ENCODE results near the gene AK5.
A peak's percentile ranks its signal among the peaks of the same experiment; 100 is the strongest.
"Not testable (repeated sequence)": the region's sequence is repeated elsewhere in the genome, so short reads cannot be mapped to it uniquely, and the experiment has no call there.

AK5 gene

GRCh38 chr1:77524038-77524437 is 242.2 kb downstream of the AK5 start:
- TF ChIP-seq, protein P1, sequence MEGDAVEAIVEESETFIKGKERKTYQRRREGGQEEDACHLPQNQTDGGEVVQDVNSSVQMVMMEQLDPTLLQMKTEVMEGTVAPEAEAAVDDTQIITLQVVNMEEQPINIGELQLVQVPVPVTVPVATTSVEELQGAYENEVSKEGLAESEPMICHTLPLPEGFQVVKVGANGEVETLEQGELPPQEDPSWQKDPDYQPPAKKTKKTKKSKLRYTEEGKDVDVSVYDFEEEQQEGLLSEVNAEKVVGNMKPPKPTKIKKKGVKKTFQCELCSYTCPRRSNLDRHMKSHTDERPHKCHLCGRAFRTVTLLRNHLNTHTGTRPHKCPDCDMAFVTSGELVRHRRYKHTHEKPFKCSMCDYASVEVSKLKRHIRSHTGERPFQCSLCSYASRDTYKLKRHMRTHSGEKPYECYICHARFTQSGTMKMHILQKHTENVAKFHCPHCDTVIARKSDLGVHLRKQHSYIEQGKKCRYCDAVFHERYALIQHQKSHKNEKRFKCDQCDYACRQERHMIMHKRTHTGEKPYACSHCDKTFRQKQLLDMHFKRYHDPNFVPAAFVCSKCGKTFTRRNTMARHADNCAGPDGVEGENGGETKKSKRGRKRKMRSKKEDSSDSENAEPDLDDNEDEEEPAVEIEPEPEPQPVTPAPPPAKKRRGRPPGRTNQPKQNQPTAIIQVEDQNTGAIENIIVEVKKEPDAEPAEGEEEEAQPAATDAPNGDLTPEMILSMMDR (IDR thresholded peaks at IDR 0.05): no peak
- H3K36me3 ChIP-seq: no peaks in the 10 kb centered on the region
- H3K27me3 ChIP-seq: no peaks in the 10 kb centered on the region
- no peak overlapping the region for H3K27ac ChIP-seq
- H3K4me3 ChIP-seq (ENCODE audit: low read depth in 1 of 2, low read length in 1 of 2): no peak overlapping the region
- peaks cover 19 to 20% of the 10 kb centered on the region in 2 experiments for H3K4me1 ChIP-seq (ENCODE audit: control insufficient read depth in 1 of 2, insufficient read depth in 1 of 2, low read depth in 1 of 2, low read length in 1 of 2)
- no peaks in the 10 kb centered on the region for H3K9me3 ChIP-seq

GRCh38 chr1:77531149-77531548 is 249.3 kb downstream of the AK5 start:
- H3K4me1 ChIP-seq (ENCODE audit: control insufficient read depth in 1 of 2, insufficient read depth in 1 of 2, low read depth in 1 of 2, low read length in 1 of 2): peaks cover 28 to 31% of the 10 kb centered on the region in 2 experiments
- not testable (repeated sequence) for H3K4me3 ChIP-seq (ENCODE audit: low read depth in 1 of 2, low read length in 1 of 2); H3K36me3 ChIP-seq; H3K27me3 ChIP-seq; H3K9me3 ChIP-seq; H3K27ac ChIP-seq

DNA sequence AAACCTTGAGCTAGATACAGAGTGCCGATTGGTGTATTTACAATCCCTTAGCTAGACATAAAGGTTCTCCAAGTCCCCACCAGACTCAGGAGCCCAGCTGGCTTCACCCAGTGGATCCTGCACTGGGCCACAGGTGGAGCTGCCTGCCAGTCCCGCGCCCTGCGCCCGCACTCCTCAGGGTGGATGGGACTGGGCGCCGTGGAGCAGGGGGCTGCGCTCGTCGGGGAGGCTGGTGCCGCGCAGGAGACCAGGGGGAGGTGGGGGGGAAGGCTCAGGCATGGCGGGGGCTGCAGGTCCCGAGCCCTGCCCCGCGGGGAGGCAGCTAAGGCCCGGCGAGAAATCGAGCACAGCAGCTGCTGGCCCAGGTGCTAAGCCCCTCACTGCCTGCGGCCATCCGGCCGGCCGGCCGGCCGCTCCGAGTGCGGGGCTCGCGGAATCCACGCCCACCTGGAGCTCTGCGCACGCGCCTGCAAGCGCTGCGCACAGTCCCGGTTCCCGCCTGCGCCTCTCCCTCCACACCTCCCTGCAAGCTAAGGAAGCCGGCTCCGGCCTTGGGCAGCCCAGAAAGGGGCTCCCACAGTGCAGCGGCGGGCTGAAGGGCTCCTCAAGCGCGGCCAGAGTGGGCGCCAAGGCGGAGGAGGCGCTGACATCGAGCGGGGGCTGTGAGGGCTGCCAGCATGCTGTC is 249.9 kb downstream of the AK5 start:
- not testable (repeated sequence) for H3K27me3 ChIP-seq; H3K4me3 ChIP-seq (ENCODE audit: low read depth in 1 of 2, low read length in 1 of 2); H3K36me3 ChIP-seq; H3K9me3 ChIP-seq; H3K27ac ChIP-seq
- peaks cover 25% of the 10 kb centered on the region in 2 experiments for H3K4me1 ChIP-seq (ENCODE audit: control insufficient read depth in 1 of 2, insufficient read depth in 1 of 2, low read depth in 1 of 2, low read length in 1 of 2)

DNA sequence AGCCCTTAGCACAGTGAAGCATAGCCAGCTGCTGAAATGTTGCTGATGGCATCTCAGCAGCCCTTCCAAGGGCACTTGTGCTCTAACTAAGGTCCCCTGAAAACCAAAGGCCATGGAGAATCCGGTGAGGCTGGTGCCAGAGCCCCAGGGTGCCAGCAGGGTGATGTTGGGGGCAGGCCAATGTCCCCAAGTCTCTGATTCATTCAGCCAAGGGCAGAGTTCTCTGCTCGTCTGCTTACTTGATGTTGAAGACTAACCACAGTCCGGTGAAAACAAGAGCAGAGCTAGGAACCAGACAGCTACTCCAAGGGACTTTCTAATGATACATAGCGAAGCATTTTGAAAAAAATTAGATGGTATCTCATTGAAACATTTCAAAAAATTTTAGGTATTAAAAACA is 250.8 kb downstream of the AK5 start:
- no peak overlapping the region for H3K4me3 ChIP-seq (ENCODE audit: low read depth in 1 of 2, low read length in 1 of 2)
- no peaks in the 10 kb centered on the region for H3K27me3 ChIP-seq
- H3K4me1 ChIP-seq (ENCODE audit: control insufficient read depth in 1 of 2, insufficient read depth in 1 of 2, low read depth in 1 of 2, low read length in 1 of 2): peaks cover 19 to 20% of the 10 kb centered on the region in 2 experiments
- H3K27ac ChIP-seq: no peak overlapping the region
- TF ChIP-seq, protein P1 (IDR thresholded peaks at IDR 0.05): no peak
- H3K9me3 ChIP-seq: no peaks in the 10 kb centered on the region
- no peaks in the 10 kb centered on the region for H3K36me3 ChIP-seq

- Histone ChIP-seq H3K27me3 (no peaks in the 10 kb centered on the region), H3K4me3 (ENCODE audit: low read depth in 1 of 2, low read length in 1 of 2) (peak overlapping the region; percentile 33 to 39), H3K27ac (peak overlapping the region; percentile 63), H3K36me3 (no peaks in the 10 kb centered on the region), H3K4me1 (ENCODE audit: control insufficient read depth in 1 of 2, insufficient read depth in 1 of 2, low read depth in 1 of 2, low read length in 1 of 2) (peaks cover 19 to 20% of the 10 kb centered on the region in 2 experiments), H3K9me3 (no peaks in the 10 kb centered on the region)
- TF ChIP-seq, protein P1 (IDR thresholded peaks at IDR 0.05): peak; percentile 65
These were observed 252.0 kb downstream of the AK5 start for GRCh38 chr1:77533660-77534305.

DNA sequence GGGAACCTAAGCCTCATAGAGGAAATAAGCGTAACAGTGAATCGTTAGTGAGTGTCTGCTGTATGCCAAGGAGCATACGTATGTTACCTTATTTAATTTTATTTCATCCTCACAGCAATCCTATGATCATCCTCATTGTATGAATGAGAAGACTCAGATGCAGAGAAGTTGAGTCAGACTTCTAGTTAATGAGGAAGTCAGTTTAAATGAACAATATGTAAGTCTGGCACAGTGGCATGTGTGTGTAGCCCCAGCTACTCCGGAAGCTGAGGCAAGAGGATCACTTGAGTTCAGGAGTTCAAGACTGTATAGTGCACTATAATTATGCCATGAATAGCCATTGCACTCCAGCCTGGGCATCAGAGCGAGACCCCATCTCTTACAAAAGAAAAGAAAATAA is 252.6 kb downstream of the AK5 start:
- TF ChIP-seq, protein P1 (IDR thresholded peaks at IDR 0.05): no peak
- Histone ChIP-seq H3K9me3 (no peaks in the 10 kb centered on the region), H3K4me3 (ENCODE audit: low read depth in 1 of 2, low read length in 1 of 2) (no peak overlapping the region), H3K27me3 (no peaks in the 10 kb centered on the region), H3K36me3 (no peaks in the 10 kb centered on the region), H3K4me1 (ENCODE audit: control insufficient read depth in 1 of 2, insufficient read depth in 1 of 2, low read depth in 1 of 2, low read length in 1 of 2) (peaks cover 19 to 20% of the 10 kb centered on the region in 2 experiments), H3K27ac (peak overlapping the region; percentile 63)
